ENCODE results near the gene PDZD4.

DNA sequence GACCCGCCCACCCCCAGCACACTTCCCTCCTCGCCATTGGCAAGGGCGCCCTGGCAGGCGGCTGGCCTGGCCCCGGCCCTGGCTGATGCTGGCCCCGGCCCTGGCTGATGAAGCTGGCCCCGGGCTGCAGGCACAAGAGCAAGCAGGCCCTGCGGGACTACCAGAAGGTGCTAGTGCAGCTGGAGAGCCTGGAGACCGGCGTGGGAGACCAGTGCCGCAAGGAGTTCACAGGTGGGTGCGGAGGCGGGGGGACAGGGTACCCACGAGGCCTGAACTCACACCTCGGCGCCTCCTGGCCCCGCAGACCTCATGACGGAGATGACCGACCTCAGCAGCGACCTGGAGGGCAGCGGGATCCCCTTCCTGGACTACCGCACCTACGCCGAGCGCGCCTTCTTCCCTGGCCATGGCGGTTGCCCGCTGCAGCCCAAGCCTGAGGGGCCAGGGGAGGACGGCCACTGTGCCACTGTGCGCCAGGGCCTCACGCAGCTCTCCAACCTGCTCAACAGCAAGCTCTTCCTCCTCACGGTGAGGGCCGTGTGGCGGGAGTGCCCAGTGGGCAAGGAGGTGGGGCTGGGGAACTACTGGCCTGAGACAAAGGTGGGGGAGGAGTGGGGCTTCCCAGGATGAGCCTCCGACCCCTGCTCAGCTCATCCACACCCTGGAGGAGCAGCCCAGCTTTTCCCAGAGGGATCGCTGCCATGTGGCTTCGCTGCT, 55.6 kb downstream of the PDZD4 start:
- TF ChIP-seq, protein P1, sequence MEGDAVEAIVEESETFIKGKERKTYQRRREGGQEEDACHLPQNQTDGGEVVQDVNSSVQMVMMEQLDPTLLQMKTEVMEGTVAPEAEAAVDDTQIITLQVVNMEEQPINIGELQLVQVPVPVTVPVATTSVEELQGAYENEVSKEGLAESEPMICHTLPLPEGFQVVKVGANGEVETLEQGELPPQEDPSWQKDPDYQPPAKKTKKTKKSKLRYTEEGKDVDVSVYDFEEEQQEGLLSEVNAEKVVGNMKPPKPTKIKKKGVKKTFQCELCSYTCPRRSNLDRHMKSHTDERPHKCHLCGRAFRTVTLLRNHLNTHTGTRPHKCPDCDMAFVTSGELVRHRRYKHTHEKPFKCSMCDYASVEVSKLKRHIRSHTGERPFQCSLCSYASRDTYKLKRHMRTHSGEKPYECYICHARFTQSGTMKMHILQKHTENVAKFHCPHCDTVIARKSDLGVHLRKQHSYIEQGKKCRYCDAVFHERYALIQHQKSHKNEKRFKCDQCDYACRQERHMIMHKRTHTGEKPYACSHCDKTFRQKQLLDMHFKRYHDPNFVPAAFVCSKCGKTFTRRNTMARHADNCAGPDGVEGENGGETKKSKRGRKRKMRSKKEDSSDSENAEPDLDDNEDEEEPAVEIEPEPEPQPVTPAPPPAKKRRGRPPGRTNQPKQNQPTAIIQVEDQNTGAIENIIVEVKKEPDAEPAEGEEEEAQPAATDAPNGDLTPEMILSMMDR (IDR thresholded peaks at IDR 0.05 in 8 of 11, conservative IDR thresholded peaks at IDR 0.05 in 3 of 11): no peak
- TF ChIP-seq POLR2A (IDR thresholded peaks at IDR 0.05): no peak
- no peak for TF ChIP-seq POLR2AphosphoS5 (IDR thresholded peaks at IDR 0.05)

All from spleen (tissue), 7 donors.